Gastrocnemius medialis (tissue), 4 donors: Measurements from ENCODE around the gene NUMB. TPM values are rescaled to one million over a fixed set of nuclear protein-coding genes. Genes with fewer than 3 reads are reported as not detected.
"Not testable (repeated sequence)": the region's sequence is repeated elsewhere in the genome, so short reads cannot be mapped to it uniquely, and the experiment has no call there.

ENCODE experiments used
- ATAC-seq, 2 donors: fragments of 150-250 bp; one replicate each; pipeline ENCODE4 v1.9.1; 2016
- DNase-seq, 2 donors: peaks; one replicate each; pipeline ENCODE4 v3.0.0-alpha.2; 2019
- H3K27ac ChIP-seq, 4 donors: fragments of 200-600 bp; sonication (generic); 1 replicate in 1 of 4; 2 replicates in 3 of 4; pipeline ENCODE4 v1.5.1; 2016 to 2018; ENCODE audit warnings: mild to moderate bottlenecking in 2 of 4, moderate library complexity in 1 of 4
- H3K27me3 ChIP-seq, 3 donors: fragments of 200-600 bp; sonication (generic) in 2 of 3; 1 replicate in 1 of 3; 2 replicates in 2 of 3; pipeline versions ENCODE4 v1.5.1 to v1.6.0; 2016 to 2019; ENCODE audit warnings: mild to moderate bottlenecking in 1 of 3, moderate library complexity in 1 of 3
- H3K36me3 ChIP-seq, 2 donors: fragments of 200-600 bp; sonication (generic) in 1 of 2; one replicate each; pipeline ENCODE4 v1.5.1; 2017 to 2018
- H3K4me1 ChIP-seq, 2 donors: fragments of 200-600 bp; sonication (generic) in 1 of 2; one replicate each; pipeline ENCODE4 v1.5.1; 2016 to 2017; ENCODE audit warnings: mild to moderate bottlenecking in 2 of 2
- H3K4me3 ChIP-seq, 4 donors: fragments of 200-600 bp; sonication (generic) in 3 of 4; 1 replicate in 1 of 4; 2 replicates in 3 of 4; pipeline ENCODE4 v1.5.1; 2016 to 2019; ENCODE audit warnings: mild to moderate bottlenecking in 2 of 4
- H3K9me3 ChIP-seq, 3 donors: fragments of 200-600 bp; sonication (generic) in 2 of 3; 1 replicate in 1 of 3; 2 replicates in 2 of 3; pipeline ENCODE4 v1.5.1; 2016 to 2019
- CTCF ChIP-seq, 5 experiments: fragments of 450-650 bp in 3 of 5; fragments of 200-600 bp in 2 of 5; sonication (generic) in 2 of 5; IDR thresholded peaks in 4 of 5; conservative IDR thresholded peaks in 1 of 5; 1 replicate in 4 of 5; 2 replicates in 1 of 5; pipeline ENCODE4 v1.5.1; 2016 to 2019; ENCODE audit warnings: antibody characterized with exemption in 5 of 5, mild to moderate bottlenecking in 3 of 5, moderate library complexity in 3 of 5
- POLR2A ChIP-seq, 2 donors: fragments of 450-650 bp; IDR thresholded peaks; one replicate each; pipeline ENCODE4 v1.6.1; 2017; ENCODE audit warnings: antibody characterized with exemption in 2 of 2, mild to moderate bottlenecking in 2 of 2, moderate library complexity in 2 of 2
- in situ Hi-C, 4 donors: fragments of 200-750 bp; cut with MboI; loops; one replicate each; pipeline versions ENCODE4 v1.15.0 to v1.8.0; 2017; ENCODE audit warnings: low sequenced_read_pairs in 4 of 4
- intact Hi-C: fragments of 100-400 bp; cut with DNase I; formaldehyde crosslinking; loops from one replicate; pipeline ENCODE4 v1.15.1; 2023; ENCODE audit warnings: low total_unique reads
- total RNA-seq, 4 donors: library from RNA; depleted of rRNA; stranded (reverse); fragments of >200 nt; gene quantifications; one replicate each; pipeline versions ENCODE4 v1.1.0 to v1.2.3, GENCODE V29; 2016

Gene NUMB
- total RNA-seq, 4 donors from 2014 or later: 14.3 to 29.8 (median 23.6) TPM

DNA sequence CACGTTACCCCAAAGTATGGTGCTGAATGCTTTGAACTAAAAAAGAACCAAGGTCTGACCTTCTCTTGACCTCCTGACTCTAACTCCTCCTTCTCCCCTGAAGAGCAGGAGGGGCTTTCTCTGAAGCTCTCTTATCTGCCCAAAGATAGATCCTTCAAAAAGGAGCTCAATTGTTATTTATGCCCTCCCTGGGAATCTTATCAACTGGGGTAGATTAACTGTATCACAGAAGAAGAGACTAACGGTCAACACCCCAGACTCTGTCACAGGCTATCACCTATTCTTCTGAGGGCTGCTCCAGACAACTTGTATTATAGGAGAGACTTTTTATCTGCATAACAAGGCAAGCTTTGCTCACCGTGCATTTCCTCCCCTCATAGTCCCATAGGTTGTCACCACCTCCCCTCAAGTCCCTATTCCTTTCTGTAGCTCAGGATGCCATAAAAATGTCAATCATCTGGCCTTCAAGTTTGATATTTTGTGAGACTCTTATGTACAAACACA, 134.4 kb downstream of the NUMB start:
- no peak for ATAC-seq
- DNase-seq: no peak

GRCh38 chr14:73313151-73313550, 145.2 kb downstream of the NUMB start:
- no peak for DNase-seq
- in situ Hi-C loops: no loop called here

More for the DNA sequence above, 134.4 kb downstream of the NUMB start:
- H3K4me1 ChIP-seq: no peaks in the 10 kb centered on the region
- TF ChIP-seq CTCF (IDR thresholded peaks at IDR 0.05 in 4 of 5, conservative IDR thresholded peaks at IDR 0.05 in 1 of 5) (no peak), POLR2A (IDR thresholded peaks at IDR 0.05) (no peak)
- H3K9me3 ChIP-seq: no peaks in the 10 kb centered on the region
- intact Hi-C loops: no loop called here
- no peaks in the 10 kb centered on the region for H3K36me3 ChIP-seq
- no peak overlapping the region for H3K27ac ChIP-seq
- no peaks in the 10 kb centered on the region for H3K27me3 ChIP-seq
- in situ Hi-C loops: no loop called here
- no peak overlapping the region for H3K4me3 ChIP-seq

DNA sequence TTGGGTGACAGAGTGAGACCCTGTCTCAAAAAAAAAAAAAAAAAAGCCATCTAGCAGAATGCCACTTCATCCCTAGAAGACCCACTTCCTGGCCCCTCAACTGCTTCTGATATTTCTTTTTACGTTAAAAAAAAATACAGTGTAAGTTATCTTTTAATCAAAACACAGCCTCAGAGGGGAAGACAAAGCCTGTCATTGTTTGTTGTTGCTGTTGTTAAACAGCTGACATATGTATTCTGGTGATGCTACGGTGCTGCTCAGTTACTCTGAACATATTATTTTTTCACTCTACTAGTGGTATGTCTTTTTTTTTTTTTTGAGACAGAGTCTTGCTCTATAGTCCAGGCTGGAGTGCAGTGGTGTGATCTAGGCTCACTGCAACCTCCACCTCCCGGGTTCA, 145.7 kb downstream of the NUMB start:
- DNase-seq: no peak
- Histone ChIP-seq H3K9me3 (no peaks in the 10 kb centered on the region), H3K27me3 (no peaks in the 10 kb centered on the region), H3K36me3 (no peaks in the 10 kb centered on the region), H3K4me3 (no peak overlapping the region), H3K27ac (no peak overlapping the region), H3K4me1 (peaks cover 4 to 6% of the 10 kb centered on the region in 2 donors)
- intact Hi-C loops (no loop called here), in situ Hi-C loops (no loop called here)
- no peak for TF ChIP-seq POLR2A (IDR thresholded peaks at IDR 0.05)
- no peak for TF ChIP-seq CTCF (IDR thresholded peaks at IDR 0.05 in 4 of 5, conservative IDR thresholded peaks at IDR 0.05 in 1 of 5)
- no peak for ATAC-seq

More at GRCh38 chr14:73313151-73313550, 145.2 kb downstream of the NUMB start:
- no peak for ATAC-seq
- TF ChIP-seq POLR2A (IDR thresholded peaks at IDR 0.05): no peak
- no peak for TF ChIP-seq CTCF (IDR thresholded peaks at IDR 0.05 in 4 of 5, conservative IDR thresholded peaks at IDR 0.05 in 1 of 5)
- Histone ChIP-seq H3K36me3 (no peaks in the 10 kb centered on the region), H3K27me3 (no peaks in the 10 kb centered on the region), H3K9me3 (no peaks in the 10 kb centered on the region), H3K27ac (no peak overlapping the region), H3K4me1 (peaks cover 4 to 6% of the 10 kb centered on the region in 2 donors), H3K4me3 (no peak overlapping the region)
- intact Hi-C loops: no loop called here

GRCh38 chr14:73311708-73312030, 146.7 kb downstream of the NUMB start:
- H3K9me3 ChIP-seq: no peaks in the 10 kb centered on the region
- peaks cover 4 to 6% of the 10 kb centered on the region in 2 donors for H3K4me1 ChIP-seq
- H3K4me3 ChIP-seq: no peak overlapping the region
- in situ Hi-C loops (no loop called here), intact Hi-C loops (no loop called here)
- peak overlapping the region in 3 of 4 donors; percentile 33 to 42 (median 35) for H3K27ac ChIP-seq
- DNase-seq (no peak), ATAC-seq (no peak)
- no peak for TF ChIP-seq CTCF (IDR thresholded peaks at IDR 0.05 in 4 of 5, conservative IDR thresholded peaks at IDR 0.05 in 1 of 5)
- TF ChIP-seq POLR2A (IDR thresholded peaks at IDR 0.05): no peak
- no peaks in the 10 kb centered on the region for H3K36me3 ChIP-seq
- no peaks in the 10 kb centered on the region for H3K27me3 ChIP-seq

DNA sequence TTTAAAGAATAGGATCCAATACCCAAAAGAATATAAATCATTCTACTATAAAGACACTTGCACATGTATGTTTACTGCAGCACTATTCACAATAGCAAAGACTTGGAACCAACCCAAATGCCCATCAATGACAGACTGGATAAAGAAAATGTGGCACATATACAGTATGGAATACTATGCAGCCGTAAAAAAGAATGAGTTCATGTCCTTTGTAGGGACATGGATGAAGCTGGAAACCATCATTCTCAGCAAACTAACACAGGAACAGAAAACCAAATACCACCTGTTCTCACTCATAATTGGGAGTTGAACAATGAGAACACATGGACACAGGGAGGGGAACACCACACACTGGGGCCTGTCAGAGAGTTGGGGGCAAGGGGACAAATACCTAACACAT, 149.1 kb downstream of the NUMB start:
- H3K4me3 ChIP-seq, H3K27me3 ChIP-seq, H3K9me3 ChIP-seq, H3K4me1 ChIP-seq, ATAC-seq, in situ Hi-C loops, intact Hi-C loops, H3K36me3 ChIP-seq, DNase-seq, H3K27ac ChIP-seq: not testable (repeated sequence)
